Stimulated activated CD8-positive, alpha-beta memory T cell treated with anti-CD3 and anti-CD28 coated beads, Interleukin-4, amount 100 ng/mL, for 24 hours (primary cell): ENCODE data around the gene FBXL7.

Experiments used
- DNase-seq: peaks from one replicate; pipeline ENCODE4 v3.0.0-alpha.2; 2020; ENCODE audit warnings: low read depth

The FBXL7 gene

DNA sequence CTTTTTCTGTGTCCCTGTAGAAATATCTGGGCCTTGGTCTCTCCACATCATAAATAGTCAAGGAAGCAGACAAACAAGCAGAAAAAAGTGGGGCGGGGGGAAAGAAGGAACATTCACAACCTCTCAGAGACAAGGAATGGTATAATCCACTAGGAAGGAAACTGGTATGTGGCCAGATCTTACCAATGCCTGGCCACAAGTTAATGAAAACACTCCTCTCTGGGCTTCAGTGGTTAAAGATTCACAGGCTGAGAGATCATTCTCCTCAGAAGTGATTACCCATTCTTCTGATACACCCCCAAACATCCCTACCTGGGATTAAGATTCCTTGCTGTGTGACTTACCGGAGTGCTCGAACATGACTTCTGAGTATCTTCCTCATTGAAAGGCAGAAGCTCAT is 389.0 kb downstream of the FBXL7 start:
- no peak for DNase-seq

DNA sequence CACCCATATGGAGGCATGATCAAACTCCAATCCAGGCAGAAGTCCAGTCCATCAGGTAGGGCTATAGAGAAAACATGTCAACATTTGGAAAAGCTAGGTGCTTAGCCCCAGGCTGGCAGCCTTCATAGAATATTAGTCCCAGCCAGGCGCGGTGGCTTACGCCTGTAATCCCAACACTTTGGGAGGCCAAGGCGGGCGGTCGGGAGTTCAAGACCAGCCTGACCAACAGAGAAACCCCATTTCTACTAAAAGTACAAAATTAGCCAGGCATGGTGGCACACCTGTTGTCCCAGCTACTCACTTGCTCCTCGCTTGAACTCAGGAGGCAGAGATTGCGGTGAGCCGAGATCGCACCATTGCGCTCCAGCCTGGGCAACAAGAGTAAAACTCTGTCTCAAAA is 393.9 kb downstream of the FBXL7 start:
- DNase-seq, result no peak

DNA sequence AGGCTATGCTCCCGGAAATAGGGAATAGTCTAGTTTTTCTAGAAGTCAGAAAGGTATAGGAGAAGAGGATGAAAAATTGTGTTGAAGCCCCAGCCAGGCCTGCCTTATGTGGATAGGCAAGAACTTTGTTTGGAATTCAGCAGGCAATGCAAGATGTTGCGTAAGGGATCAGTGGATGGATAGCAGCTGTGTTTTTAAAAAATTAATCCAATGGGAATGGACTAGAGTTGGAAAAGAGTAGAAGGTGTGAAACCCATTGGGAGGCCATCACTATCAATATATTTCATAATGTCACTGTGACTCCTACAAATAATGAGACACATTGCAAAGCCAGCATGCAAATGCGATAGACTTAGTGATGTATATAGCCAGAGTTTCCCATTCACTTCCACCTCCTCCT is 397.7 kb downstream of the FBXL7 start:
- no peak for DNase-seq

DNA sequence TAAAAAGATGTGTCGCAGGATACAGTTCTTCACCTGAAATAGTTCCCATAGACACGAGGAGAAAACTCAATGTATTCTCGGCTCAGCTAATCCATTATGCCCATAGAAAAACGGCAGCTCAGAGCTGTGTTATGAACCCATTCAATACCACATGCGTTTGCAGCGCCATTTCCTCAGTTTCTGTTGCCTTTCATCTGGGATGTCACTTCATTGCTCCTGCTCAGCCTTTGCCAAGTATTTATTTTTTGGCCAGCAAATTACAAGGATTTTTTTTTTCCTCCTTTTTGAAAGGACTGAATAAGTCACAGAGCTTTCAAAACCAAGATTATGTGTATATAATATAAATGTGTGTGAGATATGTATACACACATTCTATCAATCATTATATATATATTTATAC is 398.7 kb downstream of the FBXL7 start:
- DNase-seq, result no peak

DNA sequence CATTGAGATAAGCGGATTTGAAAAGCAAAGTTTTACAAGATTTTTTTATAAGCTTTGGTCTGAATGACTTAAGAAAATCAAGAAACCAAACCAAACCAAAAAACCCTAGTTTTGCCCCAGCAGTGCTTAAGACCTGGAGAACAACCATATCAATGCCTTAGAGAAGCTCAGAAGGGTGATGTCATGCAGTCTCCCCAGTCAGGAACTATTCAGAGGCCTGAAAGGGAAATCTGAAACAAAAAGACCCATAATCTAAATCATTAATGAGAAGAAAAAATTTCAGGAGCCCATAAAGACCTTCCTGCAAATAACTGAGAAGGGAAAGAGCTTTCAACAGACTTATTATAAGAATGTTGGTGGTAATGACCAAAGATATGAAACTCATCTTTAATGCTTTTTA is 399.5 kb downstream of the FBXL7 start:
- DNase-seq, result no peak

DNA sequence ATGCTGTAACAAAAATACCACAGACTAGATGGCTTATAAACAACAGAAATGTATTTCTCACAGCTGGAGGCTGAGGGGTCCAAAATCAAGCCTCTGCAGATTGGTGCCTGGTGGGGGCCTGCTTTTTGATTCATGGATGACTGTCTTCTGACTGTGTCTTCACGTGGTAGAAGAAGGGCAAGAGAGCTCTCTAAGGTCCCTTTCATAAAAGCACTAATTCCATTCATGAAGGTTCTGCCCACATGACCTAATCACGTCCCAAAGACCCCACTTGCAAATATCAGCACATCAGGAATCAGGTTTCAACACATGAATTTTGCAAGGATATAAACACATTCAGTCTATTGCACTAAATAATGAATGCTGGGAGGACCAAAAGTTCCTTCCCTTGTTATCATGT is 401.2 kb downstream of the FBXL7 start:
- DNase-seq, result no peak

DNA sequence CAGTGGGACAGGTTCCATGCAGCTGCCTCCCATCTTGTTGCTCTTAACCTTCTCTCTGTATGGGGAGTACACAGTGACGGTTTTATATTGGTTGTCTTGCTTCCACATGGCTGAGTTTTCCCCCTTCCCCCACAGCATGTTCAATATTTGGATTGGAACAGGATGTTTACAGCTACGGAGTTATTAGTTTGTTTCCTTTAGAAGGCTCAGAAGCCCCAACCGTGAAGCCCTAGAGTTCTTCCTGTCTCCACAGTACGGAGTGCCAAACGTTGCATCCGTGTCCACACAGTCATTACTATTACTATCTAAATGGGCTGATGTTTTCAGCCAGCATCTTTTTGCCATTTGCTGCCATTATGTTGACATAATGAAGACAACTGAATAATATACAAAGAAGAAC is 402.1 kb downstream of the FBXL7 start:
- no peak for DNase-seq

DNA sequence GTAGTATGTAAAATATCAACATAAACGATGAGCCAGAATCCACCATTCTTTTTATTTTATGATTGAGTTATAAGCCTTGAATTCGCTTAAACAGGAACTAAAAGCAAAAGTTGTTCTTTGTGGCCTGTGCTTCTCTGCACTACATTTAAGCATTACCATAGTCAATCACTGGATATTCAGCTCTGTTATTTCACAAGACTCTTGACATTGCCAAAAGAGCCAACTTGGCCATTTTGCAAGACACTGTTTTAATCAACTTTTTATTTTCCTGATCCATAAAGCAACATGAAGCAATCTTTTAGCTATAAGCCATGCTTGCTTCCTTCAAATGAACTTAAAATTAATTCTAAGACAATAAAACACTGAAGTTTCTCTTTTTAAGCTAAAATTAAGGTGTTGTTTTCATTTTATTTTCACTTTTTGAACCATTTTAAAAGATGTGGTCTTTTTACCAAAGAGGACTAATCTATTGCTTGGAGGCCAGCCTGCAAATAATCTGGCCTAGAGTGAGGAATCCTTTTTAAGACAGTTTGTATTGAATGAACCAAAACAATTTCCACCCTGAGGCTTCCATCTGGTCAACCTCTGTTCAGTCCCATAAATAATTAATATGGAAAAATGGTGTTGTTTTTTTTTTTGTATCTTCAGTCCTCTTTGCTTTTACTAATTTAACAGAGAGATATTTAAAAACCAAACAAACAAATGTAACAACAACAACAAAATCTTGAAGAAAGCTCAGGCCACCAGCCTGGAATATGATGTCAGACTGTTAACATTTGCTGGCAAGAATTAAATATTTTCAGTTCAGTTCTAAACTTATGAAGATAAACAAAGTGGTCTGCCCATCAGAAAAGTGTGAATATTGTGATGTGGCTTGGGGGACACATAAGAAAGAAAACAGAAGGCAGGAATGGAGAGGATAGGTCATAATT is 405.2 kb downstream of the FBXL7 start:
- DNase-seq, result no peak

DNA sequence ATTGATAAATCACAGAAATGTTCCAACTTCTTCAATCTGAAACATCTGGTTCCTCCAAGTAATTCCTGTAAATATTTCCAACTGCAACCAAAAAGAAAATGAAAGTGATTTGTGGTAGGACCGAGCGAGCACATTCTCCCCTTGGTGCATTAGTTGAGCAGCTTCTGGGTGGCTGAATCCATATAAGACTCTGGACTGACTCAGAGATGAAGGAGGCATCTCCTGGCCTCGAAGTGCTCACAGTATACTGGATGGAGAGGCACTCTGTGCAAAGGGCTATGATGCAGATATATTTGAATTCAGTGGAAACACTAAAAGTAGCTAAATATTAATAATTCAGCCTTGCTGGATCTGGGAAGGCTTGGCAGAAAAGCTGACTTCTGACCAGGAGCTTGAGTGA is 414.7 kb downstream of the FBXL7 start:
- no peak for DNase-seq

DNA sequence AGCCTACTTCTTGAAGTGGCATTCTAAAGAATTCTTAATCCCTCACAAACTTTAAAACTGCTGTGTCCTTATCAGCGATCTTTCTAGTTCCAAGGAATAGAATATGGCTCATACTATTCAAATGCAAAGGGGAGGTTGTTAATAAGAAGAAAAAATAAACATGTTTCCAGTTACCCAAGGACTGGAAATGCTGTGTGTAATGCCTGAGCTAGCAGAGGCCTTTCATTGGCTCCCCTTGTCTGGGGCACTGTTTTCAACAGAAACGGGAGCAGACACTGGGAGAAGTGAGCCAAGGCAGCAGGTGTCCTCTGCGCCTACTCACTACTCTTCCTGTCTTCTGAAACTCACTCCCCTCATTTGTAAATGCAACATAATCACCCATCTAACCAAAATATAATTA is 426.6 kb downstream of the FBXL7 start:
- DNase-seq, result no peak

DNA sequence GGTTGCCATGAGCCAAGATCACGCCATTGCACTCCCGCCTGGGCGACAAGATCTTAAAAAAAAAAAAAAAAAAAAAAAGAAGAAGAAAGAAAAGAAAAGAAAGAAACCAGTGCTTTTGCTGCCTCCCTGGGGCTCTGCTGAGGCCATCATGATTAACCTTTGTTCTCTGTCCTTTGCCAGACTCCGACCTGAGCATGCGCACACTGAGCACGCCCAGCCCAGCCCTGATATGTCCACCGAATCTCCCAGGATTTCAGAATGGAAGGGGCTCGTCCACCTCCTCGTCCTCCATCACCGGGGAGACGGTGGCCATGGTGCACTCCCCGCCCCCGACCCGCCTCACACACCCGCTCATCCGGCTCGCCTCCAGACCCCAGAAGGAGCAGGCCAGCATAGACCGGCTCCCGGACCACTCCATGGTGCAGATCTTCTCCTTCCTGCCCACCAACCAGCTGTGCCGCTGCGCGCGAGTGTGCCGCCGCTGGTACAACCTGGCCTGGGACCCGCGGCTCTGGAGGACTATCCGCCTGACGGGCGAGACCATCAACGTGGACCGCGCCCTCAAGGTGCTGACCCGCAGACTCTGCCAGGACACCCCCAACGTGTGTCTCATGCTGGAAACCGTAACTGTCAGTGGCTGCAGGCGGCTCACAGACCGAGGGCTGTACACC is 427.9 kb downstream of the FBXL7 start:
- DNase-seq, result no peak

DNA sequence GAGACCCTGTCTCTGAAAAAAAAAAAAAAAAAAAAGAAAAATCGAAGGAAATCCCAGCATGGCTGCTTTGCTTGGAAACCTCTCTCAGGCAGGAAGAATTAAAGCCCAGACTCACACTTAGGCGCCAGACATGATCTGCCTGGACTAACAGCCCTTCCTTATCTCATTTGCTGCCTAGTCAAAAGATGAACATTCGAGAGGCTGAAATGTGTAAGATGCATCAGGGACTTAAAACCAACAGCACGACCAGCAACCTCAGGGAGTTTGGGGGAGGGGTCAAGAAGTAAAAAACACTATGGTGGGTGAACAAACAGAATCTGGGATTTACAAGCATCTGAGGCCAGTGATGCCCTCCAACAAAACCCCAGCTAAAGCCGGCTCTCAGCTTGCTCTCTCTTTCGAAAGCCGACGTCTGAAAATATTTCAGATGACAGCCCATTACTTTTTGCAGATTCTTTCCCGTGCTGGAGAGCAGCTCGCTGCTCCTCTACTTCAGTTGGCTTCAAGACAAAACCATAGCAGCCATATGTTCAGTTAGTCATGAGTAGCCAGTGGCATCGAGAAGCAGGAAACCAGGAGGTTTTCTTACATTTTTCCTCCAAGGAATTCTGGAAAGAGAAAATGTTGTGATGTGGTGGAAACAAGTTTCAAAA is 429.8 kb downstream of the FBXL7 start:
- DNase-seq, result no peak

DNA sequence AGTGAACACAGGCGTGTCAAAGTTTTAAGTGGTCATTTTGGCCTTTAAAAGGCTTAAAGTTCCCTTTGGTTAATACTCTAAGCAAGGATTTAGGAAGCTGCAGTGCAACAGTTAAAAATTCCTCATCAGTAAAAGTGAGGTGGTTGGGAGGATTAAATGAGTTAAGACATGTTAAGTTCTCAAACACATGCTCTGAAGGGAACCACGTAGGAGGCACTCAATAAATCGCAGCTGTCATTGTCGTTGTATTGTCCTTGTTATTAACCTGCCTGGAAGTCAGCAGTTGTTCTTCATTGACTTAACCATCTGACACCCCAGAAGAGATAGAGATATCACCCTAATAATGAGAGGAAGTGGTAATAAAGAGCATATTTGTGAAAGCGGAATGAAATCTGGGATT is 432.1 kb downstream of the FBXL7 start:
- no peak for DNase-seq

DNA sequence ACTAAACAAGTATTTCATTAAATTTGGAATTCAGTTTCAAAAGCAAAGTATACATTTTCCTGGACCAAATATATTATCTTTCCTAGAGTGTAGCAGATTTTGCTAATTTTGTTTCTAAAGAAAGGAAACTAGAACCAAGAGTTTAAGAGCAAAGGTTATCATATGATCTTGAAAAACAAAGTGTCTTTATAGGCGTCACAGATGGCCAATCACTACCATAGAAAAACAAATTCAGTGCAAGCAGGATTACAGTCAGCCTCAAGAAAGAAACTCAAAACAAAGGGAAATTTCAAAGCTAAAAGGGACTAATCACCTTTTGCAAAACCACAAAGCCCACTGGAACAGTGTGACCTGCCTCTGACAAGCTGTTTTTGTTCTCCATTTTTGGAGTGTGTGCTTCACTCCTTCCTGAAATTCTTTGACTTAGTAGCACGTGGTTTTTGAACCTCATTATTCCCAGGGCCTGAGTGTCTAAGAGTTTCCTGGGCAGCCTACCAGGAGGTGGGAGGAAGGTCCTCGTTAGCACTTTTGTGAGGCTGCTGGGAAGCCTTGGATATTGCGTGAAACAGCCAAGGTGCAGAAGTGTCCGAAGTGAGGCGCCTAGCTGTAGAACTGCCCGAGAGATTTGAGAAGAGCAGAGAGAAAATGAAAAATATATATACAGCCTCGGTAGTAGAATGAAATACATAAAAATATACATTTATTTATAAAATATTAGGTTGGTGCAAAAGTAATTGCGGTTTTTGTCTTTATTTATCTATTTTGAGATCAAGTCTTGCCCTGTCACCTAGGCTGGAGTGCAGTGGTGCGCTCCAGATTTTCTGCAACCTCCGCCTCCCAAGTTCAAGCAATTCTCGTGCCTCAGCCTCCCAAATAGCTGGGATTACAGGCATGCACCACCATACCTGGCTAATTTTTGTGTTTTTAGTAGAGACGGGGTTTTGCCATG is 433.6 kb downstream of the FBXL7 start:
- DNase-seq, result no peak

DNA sequence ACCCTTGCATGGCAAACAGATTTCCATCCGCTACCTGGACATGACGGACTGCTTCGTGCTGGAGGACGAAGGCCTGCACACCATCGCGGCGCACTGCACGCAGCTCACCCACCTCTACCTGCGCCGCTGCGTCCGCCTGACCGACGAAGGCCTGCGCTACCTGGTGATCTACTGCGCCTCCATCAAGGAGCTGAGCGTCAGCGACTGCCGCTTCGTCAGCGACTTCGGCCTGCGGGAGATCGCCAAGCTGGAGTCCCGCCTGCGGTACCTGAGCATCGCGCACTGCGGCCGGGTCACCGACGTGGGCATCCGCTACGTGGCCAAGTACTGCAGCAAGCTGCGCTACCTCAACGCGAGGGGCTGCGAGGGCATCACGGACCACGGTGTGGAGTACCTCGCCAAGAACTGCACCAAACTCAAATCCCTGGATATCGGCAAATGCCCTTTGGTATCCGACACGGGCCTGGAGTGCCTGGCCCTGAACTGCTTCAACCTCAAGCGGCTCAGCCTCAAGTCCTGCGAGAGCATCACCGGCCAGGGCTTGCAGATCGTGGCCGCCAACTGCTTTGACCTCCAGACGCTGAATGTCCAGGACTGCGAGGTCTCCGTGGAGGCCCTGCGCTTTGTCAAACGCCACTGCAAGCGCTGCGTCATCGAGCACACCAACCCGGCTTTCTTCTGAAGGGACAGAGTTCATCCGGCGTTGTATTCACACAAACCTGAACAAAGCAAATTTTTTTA is 436.7 kb downstream of the FBXL7 start:
- no peak for DNase-seq

DNA sequence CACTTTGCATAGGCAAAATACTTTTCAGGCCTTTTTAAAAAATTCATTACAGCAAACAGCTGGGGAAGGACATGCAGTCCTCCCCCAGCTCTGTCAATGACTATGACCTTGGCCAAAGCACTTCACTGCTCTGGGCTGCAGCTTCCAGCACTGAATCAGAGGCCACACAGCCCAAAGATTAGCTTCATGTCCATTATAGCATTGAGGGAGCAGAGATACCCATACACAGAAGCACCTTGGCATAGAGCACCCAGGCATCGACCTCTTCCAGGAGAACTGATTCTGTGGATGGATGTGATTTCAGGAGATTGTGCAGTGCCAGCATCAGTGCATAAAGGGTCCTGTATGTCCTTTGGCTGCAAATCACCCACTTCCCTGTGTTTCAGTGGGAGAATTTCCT is 437.7 kb downstream of the FBXL7 start:
- no peak for DNase-seq

DNA sequence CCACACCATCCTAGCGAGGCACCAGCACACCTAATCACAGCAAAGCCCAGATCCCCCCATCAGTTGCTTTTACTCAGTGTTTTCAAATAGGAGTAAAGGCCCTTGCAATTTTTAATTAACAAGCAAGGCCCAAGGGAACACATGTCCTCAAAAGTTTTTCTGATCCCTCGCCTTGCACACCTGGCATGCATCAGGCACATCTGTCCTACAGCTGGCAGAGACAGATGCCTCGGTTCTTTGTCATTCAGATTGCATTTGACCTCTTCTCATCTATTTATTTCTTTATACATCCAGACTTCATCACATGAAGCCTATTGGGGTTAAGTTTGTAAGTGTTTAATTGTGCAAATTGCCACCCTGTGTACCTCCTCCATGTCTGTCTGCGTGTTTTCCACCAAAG is 438.2 kb downstream of the FBXL7 start:
- no peak for DNase-seq

DNA sequence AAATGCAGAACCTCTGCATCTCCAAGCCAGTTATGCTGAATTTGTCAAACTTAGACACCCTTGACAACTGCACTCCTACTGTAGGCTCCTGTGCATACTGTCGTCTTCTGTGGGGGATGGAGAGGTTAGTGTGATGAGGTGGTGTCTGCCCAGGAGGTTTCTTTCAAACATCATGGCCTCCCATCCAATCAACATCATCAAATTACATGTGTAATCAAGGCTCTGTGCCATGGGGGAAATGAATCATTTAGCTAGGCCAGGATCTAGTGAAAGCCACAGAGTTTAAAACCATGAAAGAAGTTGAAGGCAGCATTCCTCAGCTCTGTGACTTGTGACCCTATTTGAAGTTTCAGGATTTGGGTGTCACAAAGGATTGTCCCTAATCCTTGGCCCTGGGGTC is 439.0 kb downstream of the FBXL7 start:
- no peak for DNase-seq

DNA sequence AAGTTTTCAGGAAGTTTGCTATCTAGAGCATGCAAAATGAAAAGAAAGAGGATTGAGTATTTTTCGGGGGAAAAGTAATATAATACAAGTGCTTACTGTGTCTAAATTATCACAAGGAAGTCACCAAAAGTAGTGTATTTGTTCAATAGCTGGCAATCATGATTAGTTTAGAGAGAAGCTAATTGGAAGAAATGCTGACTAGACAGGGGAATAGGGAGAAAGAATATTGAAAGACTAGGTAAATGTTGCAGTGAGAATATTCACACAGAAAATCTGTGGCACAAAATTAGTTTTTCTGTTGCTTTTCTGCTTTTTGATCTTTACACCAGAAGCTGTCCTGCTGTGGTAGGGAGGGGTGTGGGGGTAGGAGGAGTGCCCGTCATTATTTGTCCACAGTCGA is 440.9 kb downstream of the FBXL7 start:
- no peak for DNase-seq

DNA sequence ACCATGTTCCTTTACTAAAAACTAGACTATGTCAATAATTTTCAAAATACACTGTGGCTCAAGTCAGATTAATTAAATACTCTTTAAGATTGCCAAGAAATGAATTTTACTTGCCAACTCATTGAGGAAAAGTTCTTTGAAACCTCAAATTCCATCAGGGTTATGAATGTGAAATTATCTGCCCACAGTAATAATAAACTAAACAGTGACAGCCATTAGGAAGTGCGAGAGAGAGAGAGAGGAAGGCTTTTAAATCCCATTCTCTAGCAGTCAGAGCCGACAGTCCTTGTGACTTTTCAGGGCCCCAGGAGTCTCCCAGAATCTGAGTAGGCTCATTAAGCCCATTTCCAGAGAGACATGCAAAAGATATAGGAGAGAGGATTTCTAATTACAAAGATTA is 443.5 kb downstream of the FBXL7 start:
- no peak for DNase-seq

DNA sequence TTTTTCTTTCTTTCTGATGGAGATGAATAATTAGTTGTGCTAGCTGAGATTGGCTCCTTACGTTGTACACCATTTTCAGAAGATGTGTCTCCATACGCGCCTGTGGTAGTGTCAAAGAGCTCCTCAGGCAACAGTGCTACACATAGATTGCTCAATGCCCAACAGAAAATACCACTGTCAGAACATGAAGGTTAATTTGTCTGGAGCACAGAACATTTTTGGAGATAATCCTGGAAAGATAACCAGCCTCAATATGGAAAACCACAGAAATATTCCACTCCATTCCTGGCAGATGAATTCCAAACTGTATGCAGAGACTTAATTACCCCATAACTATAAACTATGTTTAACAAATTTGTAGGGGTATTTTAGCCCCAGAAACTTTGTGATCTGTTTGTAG is 446.0 kb downstream of the FBXL7 start:
- no peak for DNase-seq
